ENCODE measurements around the gene LRRN2.

The LRRN2 gene

DNA sequence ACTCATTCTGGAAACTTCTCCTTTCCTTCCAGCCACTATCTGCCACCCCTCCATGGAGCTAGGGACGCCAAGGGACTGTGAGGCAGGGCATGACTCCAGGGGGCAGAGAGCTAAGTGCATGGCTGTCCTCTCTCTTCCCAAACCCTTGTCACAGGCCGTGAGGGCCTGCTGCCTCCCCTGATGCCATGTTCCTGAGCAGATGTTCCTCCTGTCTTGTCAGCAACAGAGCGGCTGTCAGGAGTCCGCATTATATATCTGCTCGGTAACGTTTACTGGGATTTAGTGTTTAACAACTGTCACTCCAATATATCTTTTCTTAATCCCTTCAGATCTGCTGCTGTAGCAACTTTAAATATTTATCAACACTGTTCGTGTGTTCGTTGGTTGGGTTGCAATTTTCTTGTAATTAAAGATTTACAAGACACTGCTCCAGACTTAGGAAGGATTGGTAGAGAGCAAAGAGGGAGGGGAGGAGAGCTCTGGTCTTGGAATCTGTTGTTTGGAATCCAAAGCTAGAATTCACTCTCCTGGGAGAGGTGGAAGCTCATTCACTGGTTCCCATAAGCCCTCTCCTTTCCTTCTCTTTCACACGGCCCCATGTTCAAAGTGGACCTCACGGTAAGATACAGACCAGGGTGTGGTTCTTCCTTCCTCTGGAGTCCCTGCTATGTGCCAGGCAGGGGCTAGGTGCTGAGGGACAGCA is 93.1 kb downstream of the LRRN2 start:
- DNase-seq: peak; percentile 61

DNA sequence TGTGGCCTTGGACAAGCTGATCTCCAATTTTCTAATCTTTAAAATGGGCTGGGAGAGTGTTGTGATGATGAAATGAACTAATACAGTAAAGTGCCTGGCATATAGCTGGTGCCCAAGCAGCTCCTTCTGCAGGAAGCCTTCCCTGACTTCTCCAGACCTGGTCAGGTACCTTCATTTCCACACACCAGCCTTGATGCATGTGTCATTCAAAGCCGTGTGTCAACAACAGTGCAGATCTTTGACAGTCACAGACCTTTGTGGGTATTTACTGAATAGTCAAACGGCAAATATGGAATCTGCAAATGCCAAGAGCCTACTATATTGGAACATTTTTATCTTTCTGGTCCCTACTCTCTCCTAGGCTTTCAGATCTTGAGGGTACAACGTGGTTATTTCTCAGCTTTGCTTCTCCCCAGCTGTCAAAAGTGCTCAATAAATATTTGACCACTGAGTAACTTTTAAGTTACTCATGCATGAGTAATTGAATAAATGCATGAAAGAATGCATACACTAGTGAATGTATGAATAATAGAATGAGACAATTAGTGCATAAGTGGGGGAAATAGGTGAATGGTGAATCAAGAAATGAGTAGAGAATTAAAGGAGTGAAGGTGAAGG is 94.0 kb downstream of the LRRN2 start:
- no peak for DNase-seq

DNA sequence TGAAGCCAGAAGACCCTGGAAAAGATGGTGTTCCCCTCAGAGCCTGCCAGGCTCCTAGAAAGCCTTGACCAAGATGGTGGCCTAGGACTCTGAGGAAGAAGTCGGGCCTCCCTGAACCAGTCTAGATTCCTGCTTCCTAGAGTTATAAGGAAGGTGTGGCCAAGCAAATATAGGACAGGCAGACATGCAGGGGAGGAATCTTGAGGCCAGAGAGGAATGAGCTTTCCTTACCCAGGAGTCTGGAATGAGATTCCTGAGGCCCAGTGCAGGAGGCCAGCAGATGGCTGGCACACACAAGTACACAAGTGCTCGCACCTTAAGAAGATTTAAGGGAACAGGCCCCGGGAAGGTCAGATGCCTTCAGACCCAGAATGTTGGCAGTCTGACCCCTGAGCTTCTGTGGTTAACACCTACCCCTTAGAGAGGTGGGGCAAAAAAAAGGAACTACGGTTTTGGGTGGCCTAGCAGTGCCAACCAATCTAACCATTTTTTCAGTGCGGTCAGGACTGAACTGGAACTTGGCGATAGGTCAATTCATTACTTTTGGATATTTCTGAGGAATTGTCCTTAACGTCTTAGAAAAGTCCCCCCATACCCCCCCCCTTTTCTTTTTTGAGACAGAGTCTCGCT is 96.0 kb downstream of the LRRN2 start:
- no peak for DNase-seq

DNA sequence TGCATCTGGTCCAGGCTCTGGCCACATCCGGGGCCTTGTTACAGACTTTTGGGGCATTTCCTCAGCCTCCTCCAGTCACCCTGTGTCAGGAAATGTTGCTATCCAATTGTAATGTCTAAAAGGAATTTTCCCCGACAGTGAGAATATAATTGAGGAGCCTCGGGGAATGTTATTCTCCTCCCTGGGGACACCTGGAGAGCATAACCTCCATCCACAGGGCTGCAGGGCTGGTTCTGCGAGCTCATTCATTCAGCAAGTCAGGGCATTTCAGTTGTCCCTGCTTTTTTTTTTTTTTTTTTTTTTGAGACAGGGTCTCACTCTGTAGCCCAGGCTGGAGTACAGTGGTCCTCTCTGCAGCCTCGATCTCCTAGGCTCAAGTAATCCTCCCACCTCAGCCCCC is 96.7 kb downstream of the LRRN2 start:
- no peak for DNase-seq

DNA sequence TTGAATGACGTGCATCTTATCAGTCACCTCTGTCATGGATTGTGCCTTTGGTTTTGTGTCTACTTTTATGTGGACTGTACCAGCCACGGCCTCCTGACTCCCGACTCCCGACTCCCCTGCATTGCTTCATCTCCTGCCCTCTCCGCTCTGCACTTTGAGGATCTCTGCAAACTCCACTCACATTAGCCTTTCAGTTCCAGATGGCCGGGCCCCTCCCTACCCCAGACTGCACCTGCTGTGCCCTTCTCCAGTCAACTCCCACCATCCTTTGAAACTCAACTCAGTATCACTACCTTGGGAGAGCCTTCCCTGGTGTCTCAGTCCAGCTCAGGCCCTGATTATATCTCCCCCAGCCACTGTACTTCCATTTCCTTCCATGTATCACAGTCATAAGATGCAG is 97.9 kb downstream of the LRRN2 start:
- peak; percentile 66 for DNase-seq

DNA sequence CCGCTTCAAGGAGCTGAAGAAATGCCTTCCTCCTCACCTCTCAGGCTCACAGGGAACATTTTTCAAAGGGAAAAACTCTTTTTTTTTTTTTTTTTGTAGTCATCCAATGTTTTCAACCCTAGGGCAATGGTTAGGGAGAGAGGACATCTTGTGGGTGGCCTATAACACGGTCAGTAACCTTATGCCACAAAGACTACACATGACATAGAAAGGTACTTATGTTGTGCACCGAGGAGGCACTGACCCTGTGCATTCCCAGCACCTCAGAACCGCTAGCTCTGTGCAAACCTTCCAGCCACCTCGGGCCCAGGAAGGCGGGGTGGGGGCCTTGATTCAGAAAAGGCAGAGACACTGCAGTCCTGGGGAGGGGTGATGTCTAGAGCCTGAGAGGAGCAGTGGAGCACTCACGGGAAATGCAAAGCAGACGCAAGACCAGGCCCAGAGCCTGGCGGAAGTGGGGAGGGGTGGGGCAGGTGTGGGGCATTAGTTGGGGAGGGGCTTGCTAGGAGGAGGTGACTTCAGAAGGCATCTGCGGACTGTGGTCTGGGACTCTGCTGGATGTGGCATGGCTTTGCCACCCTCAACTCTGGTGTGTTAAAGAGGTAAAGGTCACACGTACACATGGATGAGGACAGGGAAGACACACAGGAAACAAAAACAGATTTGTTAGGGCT is 100.7 kb downstream of the LRRN2 start:
- DNase-seq: no peak

DNA sequence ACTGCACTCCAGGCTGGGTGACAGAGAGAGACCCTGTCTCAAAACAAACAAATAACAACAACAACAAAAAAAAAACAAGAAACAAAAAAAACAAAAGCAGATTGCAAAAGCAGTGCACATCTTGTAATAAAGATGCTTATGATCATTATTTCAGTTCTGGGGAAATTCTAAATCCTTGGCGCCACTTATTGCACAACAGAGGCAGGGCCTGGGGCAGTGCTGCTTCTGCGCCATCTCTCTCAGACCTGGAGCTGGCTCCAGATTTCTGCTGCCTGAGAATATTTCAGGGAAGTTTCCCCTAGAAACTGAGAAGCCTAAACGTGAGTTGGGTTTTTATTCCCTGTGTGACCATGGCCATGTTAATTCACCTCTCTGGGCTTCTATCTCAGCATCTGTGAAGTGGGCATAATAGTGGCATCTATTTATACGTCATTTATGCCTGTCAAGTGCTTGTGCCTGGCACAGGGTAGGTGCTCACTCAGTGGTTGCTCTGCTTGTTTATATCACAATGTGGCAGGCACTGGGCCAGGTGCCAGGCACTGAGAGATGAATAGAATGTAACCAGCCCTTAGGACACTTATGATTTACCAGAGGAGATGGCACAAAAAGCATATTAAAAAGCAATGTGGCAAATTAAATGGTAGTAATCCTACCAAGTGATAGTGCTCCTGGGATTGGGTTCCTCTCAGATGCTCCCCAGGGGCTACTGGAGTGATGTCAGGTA is 101.5 kb downstream of the LRRN2 start:
- peak; percentile 79 for DNase-seq

DNA sequence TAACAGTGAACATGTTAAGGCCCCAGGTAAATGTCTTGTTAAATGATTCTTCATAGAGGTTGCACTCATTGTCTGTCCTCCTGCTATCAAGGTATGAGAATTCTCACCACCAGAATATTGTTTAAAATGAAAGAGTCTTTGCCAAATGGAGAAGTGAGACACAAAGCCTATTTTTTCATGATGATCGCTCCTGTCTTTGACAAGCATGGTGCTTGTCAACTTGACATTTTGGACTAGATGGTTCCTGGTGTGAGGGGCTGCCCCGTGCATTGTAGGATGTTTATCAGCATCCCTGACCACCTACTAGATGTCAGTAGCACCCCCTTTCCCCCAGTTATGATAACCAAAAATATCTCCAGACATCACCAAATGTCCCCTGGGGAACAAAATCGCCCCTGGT is 103.8 kb downstream of the LRRN2 start:
- no peak for DNase-seq

DNA sequence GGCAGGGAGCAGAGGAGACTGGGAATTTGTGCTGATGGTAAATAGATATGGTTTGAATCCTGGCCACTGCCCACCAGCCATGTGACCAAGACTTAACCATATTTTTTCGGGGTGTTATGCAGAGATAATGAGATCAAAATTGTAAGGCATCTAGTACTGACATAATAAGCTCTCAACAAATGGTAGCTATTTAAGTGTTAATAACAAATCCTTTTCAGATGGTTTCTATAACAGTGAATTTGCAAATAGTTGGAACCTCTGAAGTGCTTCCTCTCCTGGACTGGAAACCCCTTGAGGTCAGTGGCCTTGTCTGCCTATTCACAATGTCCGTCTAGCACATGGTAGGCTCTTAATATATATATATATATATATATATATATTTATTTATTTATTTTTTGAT is 104.7 kb downstream of the LRRN2 start:
- no peak for DNase-seq

DNA sequence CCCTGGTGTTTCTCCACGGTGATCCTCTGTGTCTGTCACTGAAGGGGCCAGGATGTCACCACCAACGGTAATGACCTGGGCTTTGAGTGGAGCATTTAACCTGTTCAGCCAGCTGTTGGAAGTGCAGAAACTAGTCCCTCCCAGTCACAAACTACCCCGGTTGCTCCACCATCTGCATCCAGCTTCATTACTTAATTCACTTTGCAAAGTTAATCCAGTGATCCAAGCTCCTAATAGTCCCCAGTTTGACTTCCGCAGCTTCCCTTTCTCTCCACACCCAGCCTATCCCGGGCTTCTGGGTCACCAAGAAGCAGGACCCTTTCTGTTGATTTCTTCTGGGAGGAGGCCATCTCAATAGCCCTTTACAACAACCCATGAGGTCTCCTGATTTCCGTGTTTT is 105.9 kb downstream of the LRRN2 start:
- no peak for DNase-seq

DNA sequence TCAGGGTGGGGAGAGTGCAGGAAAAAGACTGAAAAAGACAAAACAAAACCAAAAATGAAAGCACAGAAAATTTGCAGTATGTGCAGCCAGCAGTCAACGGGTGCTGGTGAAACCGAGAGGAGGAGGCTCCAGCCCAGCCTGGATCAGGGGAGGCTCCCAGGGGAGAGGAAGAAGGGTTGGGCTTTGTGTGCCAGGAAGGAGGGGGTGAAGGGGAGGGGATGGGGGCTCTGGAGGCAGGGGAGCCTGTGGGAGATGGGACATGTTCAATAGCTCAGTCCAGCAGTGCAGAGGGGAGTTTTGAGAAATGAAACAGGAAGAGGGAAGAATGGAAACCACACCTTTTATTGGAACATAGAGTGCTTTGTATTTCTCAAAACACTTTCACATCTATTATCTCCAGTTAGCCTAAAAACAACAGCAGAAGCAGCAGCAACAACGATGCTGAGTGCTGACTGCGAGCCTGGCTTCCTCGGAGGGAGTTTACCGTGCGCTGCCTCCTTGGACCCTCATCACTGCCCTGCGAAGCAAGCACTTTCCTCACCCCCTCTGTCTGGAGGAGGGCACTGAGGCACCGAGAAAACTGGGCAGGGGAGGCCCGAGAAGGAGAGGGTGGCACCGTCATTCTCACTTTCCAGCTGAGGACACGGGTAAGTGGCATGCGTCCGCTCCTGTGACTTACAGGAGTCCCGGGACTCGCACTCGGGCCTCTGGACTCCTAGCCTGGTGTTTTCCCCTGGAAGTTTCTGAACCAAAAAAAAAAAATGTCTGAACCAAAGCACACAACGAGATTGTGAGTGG is 106.5 kb downstream of the LRRN2 start:
- DNase-seq: peak; percentile 40

DNA sequence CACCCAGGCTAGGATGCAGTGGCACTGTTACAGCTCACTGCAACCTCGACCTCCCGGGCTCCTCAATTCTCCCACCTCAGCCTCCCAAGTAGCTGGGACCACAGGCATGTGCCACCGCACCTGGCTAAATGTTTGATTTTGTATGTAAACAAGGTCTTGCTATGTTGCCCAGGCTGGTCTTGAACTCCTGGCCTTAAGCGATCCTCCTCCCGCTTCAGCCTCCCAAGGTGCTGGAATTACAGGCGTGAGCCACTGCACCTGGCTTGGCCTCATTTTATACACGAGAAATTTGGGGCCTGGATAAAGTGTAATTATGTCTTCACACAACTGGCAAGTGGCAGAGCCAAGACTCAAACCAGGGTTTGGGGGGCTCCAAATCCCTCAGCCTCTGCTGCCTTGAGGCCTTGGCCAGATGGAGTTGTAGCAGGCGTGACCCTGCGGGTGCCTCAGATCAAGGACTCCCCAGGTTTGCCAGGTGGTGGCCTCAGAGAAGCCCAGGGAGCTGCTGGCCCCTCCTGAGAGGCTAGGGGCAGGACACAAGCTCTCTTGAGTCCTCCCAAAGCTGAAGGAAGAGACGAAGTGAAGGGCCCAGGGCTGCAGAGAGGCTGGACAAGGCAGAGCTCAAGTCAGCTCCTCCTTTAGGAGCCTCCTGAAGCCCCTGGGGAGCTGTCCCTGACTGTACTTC is 107.6 kb downstream of the LRRN2 start:
- no peak for DNase-seq

DNA sequence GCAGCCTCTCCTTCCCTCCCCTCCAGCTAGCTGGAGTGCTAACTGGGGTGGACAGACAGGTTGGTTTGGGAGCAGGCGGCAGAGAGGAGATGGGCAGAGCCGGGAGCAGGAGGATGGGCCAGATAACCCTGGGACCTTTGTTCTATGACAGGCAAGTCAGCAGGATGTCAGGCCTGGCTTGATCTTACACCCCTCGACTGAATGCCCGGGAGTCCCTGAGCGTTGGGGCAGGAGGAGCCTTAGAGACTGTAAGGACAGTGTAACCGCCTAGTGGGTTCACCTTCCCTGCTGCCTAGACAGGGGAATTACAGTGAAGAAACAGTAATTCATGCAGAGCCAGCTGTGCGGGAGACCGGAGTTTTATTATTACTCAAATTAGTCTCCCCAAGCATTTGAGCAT is 109.1 kb downstream of the LRRN2 start:
- no peak for DNase-seq

DNA sequence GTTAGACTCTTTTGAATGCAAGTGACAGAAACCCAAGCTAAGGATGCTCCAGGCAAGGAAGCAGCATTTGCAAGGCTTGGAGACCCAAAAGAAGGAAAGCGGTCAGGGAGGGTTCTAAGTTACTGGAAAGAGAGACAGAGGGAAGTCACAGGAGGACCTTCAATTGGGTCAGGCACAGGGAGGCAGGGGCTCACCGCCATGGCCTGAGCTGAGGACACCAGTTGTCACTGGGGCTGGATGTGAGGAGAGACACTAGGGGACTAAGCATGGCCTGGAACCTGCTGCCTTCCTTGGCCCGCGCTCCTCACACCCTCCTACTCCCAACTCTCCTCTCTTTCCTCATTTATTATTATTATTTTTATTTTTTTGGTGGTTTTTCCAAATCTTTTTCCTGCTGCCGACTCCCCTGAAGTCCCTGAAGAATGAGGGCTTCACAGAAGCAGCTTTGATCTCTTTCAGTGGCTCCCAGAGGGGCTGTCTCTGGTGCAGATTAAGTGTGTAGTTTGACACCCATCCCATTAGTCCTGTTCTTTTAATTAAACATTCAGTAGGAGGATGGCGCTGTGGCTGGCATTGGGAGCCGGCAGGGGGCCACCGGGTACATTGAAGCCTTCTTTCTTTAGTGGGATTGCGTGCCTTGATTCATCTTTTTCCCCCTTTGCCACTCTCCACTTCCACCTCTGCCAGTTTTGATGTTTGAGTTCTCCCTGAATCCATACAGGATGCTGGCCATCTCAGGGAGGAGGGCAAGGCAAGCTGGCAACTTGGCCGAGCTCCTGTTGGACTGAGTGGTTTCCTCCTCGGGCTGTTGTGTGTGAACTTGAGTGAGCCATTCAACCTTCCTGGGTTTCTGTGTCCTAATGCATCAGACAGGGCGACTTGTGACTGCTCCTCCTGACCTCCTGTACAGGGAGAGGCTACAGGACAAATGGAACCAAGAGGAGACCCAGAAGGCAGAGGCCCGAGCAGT is 110.0 kb downstream of the LRRN2 start:
- DNase-seq: no peak

DNA sequence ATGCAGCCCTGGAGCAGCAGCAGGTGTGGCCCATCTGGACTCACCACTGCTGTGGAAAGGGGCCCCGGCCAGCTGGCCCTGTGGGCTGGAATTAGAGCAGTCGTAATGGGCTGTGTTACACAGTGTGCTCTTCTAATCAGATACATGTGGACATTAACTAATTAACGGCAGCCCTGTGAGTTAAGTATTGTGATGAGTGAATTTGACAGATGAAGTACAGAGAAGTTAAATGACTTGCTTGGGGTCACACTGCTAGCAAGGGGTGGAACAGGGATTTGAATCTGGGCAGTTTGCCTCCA is 110.7 kb downstream of the LRRN2 start:
- DNase-seq: peak; percentile 52

DNA sequence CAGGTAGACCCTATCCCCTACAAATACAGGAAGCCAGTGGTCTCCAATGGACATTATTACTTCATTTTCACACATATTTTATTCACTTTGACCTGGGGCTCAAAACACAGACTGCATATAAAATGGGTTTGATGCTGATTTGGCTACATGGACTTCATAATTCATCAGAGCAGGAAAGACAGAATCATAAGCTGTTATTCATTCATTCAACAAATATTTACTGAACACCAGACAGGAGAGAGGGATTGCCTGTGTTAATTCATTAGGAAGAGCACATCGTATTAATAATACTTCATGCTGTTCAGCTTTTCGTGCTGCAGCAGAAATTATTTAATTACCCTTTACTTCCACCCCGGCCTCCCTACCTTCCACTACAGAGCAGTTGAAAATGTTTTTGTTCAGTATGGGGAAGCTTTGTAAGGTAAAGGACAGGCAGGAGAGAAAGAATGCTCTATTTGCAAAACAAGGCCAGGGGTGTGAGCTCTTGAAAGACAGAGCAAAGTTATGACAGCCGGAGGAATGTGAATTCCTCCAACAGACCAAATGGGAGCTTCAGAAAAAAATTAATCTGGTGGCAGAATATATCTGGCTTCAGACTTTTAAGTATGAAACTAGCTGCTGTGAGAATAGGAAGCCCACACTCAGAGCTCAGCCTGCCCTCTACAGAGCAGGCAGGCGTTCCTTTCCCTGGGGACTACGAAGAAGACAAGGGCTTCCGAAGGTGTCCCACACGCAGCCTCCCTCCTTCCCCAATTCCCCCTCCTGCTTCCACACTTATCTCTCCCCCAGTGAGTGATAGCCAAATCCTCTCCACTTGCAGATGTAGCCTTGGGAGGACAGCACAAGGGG is 111.3 kb downstream of the LRRN2 start:
- peak; percentile 52 for DNase-seq

DNA sequence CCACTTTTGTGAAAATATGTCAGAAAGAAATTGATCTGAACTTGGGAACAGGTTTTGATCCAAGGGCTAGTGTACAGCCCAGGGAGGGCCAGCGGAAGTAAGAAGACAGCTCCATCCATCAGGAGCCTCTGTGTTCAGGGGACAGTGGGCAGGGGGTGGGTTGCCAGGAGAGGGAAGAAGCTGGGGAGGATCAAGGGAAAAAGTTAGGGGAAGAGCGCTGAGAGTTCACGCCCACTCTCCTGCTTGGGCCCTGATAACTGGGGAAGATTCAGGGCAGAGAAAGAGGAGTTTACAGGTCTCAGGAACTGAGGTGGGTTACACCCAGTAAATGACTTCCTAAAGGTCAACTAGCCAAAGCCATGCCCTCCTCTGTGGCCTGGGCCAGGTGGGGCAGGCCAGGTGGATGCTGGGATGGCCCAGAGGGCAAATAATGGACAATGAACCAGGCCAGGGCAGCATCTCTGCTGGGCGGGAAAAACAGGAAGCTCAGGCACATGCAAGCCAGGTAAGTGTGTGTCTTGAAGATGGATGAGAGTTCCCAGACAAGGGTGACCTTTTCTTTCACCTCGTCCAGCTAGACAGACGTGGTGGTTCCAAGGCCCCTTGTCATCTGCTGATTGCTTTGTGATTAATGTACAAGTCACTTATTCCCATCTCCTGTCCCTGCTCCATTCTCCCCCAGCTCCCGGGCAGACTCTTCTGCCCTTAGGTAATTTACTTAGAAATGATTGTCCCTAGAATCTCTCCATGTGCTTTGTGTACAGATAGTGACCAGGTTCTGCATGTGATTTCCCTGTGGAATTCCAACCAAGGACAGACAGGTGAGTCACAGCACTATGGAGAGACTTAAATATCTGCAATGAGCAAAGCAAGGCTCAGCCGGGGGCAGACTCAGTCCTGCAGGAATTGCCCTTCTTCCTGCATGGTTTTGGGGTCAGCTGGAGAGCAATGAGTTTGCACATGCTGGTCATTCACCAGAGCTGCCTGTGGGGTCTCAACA is 112.3 kb downstream of the LRRN2 start:
- no peak for DNase-seq

DNA sequence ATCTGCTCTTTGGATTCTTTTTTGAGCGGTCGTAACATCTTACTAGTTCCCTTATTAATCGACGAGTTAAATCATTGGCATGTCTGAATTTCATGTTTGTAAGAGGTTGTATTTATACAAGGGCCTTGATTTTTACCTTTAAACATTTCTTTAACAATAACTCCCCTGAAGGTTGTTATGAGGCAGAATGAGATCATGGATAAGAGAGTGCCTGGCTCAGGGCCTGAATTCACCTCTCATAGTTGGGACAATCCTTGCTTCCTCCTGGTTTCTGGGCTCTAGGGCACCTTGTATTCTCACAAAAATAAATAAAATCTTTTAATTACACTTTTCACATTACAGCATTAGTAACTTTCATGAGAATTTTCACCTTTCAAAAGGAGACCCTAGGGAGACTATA is 113.9 kb downstream of the LRRN2 start:
- DNase-seq: no peak
